ENCODE results near the gene COASY.

GRCh38 chr17:42579794-42580551 is 18.0 kb downstream of the COASY start:
- TF ChIP-seq POLR2AphosphoS5 (IDR thresholded peaks at IDR 0.05) (no peak), CTCF (IDR thresholded peaks at IDR 0.05) (no peak), POLR2A (IDR thresholded peaks at IDR 0.05) (no peak), EP300 (IDR thresholded peaks at IDR 0.05) (no peak)
